Sigmoid colon (tissue), 3 donors: Measurements from ENCODE around the gene HHAT.

Experiments
- CTCF ChIP-seq, 4 experiments: fragments of 450-650 bp in 3 of 4; fragments of 200-600 bp in 1 of 4; IDR thresholded peaks; one replicate each; pipeline ENCODE4 v1.5.1; 2016 to 2019; ENCODE audit warnings: antibody characterized with exemption in 4 of 4, mild to moderate bottlenecking in 3 of 4, moderate library complexity in 2 of 4
- POLR2A ChIP-seq, 2 donors: fragments of 450-650 bp; IDR thresholded peaks; one replicate each; pipeline ENCODE4 v1.6.1; 2016; ENCODE audit warnings: antibody characterized with exemption in 2 of 2, mild to moderate bottlenecking in 2 of 2, moderate library complexity in 2 of 2

- peak; percentile 55 to 86 (median 62) for TF ChIP-seq CTCF (IDR thresholded peaks at IDR 0.05)
- no peak for TF ChIP-seq POLR2A (IDR thresholded peaks at IDR 0.05)
These were observed 71.5 kb downstream of the HHAT start for GRCh38 chr1:210400043-210400840.
